Adipocyte (in vitro differentiated cells): Measurements from ENCODE around the gene PGGHG.
"Not testable (repeated sequence)": the region's sequence is repeated elsewhere in the genome, so short reads cannot be mapped to it uniquely, and the experiment has no call there.

Experiments
- DNase-seq: peaks from one replicate; pipeline ENCODE4 v3.0.0-alpha.2; 2015; ENCODE audit warnings: low read depth
- H3K27me3 ChIP-seq: replicated peaks from 2 replicates; pipeline ENCODE4 v1.7.0; 2013; ENCODE audit warnings: mild to moderate bottlenecking, low read length, moderate library complexity; ENCODE audit not compliant: control insufficient read depth, insufficient read depth
- H3K36me3 ChIP-seq: 2 replicates; pipeline ENCODE4 v1.7.0; 2013; ENCODE audit warnings: low read length, mild to moderate bottlenecking, moderate library complexity; ENCODE audit not compliant: control insufficient read depth, insufficient read depth, severe bottlenecking
- H3K4me1 ChIP-seq: 2 replicates; pipeline ENCODE4 v1.7.0; 2013; ENCODE audit warnings: mild to moderate bottlenecking, low read length, moderate library complexity; ENCODE audit not compliant: control insufficient read depth, insufficient read depth
- H3K4me3 ChIP-seq: 2 replicates; pipeline ENCODE4 v1.7.0; 2013; ENCODE audit warnings: mild to moderate bottlenecking, low read length, moderate library complexity
- H3K9ac ChIP-seq: 2 replicates; pipeline ENCODE4 v1.7.0; 2013; ENCODE audit warnings: mild to moderate bottlenecking, low read length, moderate library complexity
- H3K9me3 ChIP-seq: 2 replicates; pipeline ENCODE4 v1.7.0; 2013; ENCODE audit warnings: mild to moderate bottlenecking, low read length, moderate library complexity; ENCODE audit not compliant: control insufficient read depth

The PGGHG gene

GRCh38 chr11:324593-325517, 35.9 kb downstream of the PGGHG start:
- DNase-seq: not testable (repeated sequence)

GRCh38 chr11:325796-326591, 37.1 kb downstream of the PGGHG start:
- Histone ChIP-seq H3K9me3 (no peaks in the 10 kb centered on the region), H3K4me1 (peaks cover 37% of the 10 kb centered on the region), H3K9ac (peak overlapping the region; percentile 82), H3K4me3 (no peak overlapping the region), H3K27me3 (no peaks in the 10 kb centered on the region), H3K36me3 (no peaks in the 10 kb centered on the region)
- no peak for DNase-seq

More at GRCh38 chr11:324593-325517, 35.9 kb downstream of the PGGHG start:
- Histone ChIP-seq H3K9ac (peak overlapping the region; percentile 86), H3K4me3 (peak overlapping the region; percentile 61), H3K4me1 (peaks cover 39% of the 10 kb centered on the region)
- H3K27me3 ChIP-seq, H3K36me3 ChIP-seq, H3K9me3 ChIP-seq: not testable (repeated sequence)

- no peaks in the 10 kb centered on the region for H3K9me3 ChIP-seq
- peak overlapping the region; percentile 82 for H3K9ac ChIP-seq
- no peak for DNase-seq
- no peak overlapping the region for H3K4me3 ChIP-seq
- H3K27me3 ChIP-seq: no peaks in the 10 kb centered on the region
- no peaks in the 10 kb centered on the region for H3K36me3 ChIP-seq
- H3K4me1 ChIP-seq: peaks cover 35% of the 10 kb centered on the region
Observed at GRCh38 chr11:326592-326841, 37.6 kb downstream of the PGGHG start.

GRCh38 chr11:326842-327580, 38.1 kb downstream of the PGGHG start:
- H3K9ac ChIP-seq: peak overlapping the region; percentile 82
- H3K9me3 ChIP-seq: no peaks in the 10 kb centered on the region
- H3K4me1 ChIP-seq: peaks cover 35% of the 10 kb centered on the region
- H3K27me3 ChIP-seq: no peaks in the 10 kb centered on the region
- no peak for DNase-seq
- no peaks in the 10 kb centered on the region for H3K36me3 ChIP-seq
- H3K4me3 ChIP-seq: peak overlapping the region; percentile 65

GRCh38 chr11:327581-327923, 38.6 kb downstream of the PGGHG start:
- Histone ChIP-seq H3K4me3 (peak overlapping the region; percentile 65), H3K9ac (peak overlapping the region; percentile 82), H3K27me3 (no peaks in the 10 kb centered on the region), H3K4me1 (peaks cover 35% of the 10 kb centered on the region), H3K9me3 (no peaks in the 10 kb centered on the region), H3K36me3 (no peaks in the 10 kb centered on the region)
- no peak for DNase-seq

- Histone ChIP-seq H3K36me3 (no peaks in the 10 kb centered on the region), H3K9me3 (no peaks in the 10 kb centered on the region), H3K9ac (no peak overlapping the region), H3K4me1 (peaks cover 35% of the 10 kb centered on the region), H3K27me3 (no peaks in the 10 kb centered on the region), H3K4me3 (no peak overlapping the region)
- DNase-seq: no peak
Observed at GRCh38 chr11:328012-328411, 39.1 kb downstream of the PGGHG start.

GRCh38 chr11:328516-329100, 39.7 kb downstream of the PGGHG start:
- not testable (repeated sequence) for H3K9ac ChIP-seq, H3K4me3 ChIP-seq, H3K27me3 ChIP-seq, DNase-seq, H3K36me3 ChIP-seq, H3K9me3 ChIP-seq
- H3K4me1 ChIP-seq: peaks cover 35% of the 10 kb centered on the region

- Histone ChIP-seq H3K9ac (no peak overlapping the region), H3K36me3 (no peaks in the 10 kb centered on the region), H3K4me1 (peaks cover 35% of the 10 kb centered on the region), H3K27me3 (no peaks in the 10 kb centered on the region), H3K4me3 (no peak overlapping the region), H3K9me3 (no peaks in the 10 kb centered on the region)
- no peak for DNase-seq
Observed at GRCh38 chr11:329886-330253, 40.9 kb downstream of the PGGHG start.

GRCh38 chr11:330307-330693, 41.4 kb downstream of the PGGHG start:
- Histone ChIP-seq H3K4me3 (no peak overlapping the region), H3K9me3 (no peaks in the 10 kb centered on the region), H3K36me3 (no peaks in the 10 kb centered on the region), H3K27me3 (no peaks in the 10 kb centered on the region), H3K4me1 (peaks cover 34% of the 10 kb centered on the region), H3K9ac (no peak overlapping the region)
- DNase-seq: no peak

GRCh38 chr11:330694-331357, 41.9 kb downstream of the PGGHG start:
- Histone ChIP-seq H3K4me3 (no peak overlapping the region), H3K9me3 (no peaks in the 10 kb centered on the region), H3K9ac (no peak overlapping the region), H3K4me1 (peaks cover 34% of the 10 kb centered on the region), H3K36me3 (no peaks in the 10 kb centered on the region), H3K27me3 (no peaks in the 10 kb centered on the region)
- no peak for DNase-seq
